Panc1 (cell line): ENCODE data around the gene EPB41L4B. TPM values are rescaled to one million over a fixed set of nuclear protein-coding genes. Genes with fewer than 3 reads are reported as not detected.
"Not testable (repeated sequence)": the region's sequence is repeated elsewhere in the genome, so short reads cannot be mapped to it uniquely, and the experiment has no call there.

Experiments used
- ATAC-seq: fragments of 200-7000 bp; cut with Tn5 transposase; 2 replicates; pipeline ENCODE4 v1.9.1; 2020; ENCODE audit warnings: mild to moderate bottlenecking, moderate library complexity
- BruUV-seq: library from RNA; stranded (reverse); fragments of 400-500 nt; replicated peaks from 2 replicates; lab custom pipeline; 2021; lab: Mats Ljungman, UMichigan
- CTCF ChIA-PET: fragments of 300-600 bp; sonication (Branson Sonifier 250); formaldehyde crosslinking; loops from one replicate; lab custom pipeline; 2022; ENCODE audit warnings: antibody characterized with exemption; lab: Charles Lee
- POLR2A ChIA-PET: fragments of 300-600 bp; sonication (Branson Sonifier 250); formaldehyde crosslinking; loops from one replicate; lab custom pipeline; 2022; ENCODE audit warnings: antibody characterized with exemption; lab: Charles Lee
- DNase-seq: peaks from one replicate; pipeline ENCODE4 v3.0.0-alpha.2; 2010; ENCODE audit warnings: low read depth, low spot score
- H3K27ac ChIP-seq: 2 replicates; pipeline ENCODE4 v1.5.1; 2011; ENCODE audit warnings: mild to moderate bottlenecking, low read length, inconsistent platforms
- H3K27me3 ChIP-seq: fragments of 200-500 bp; sonication (Bioruptor generic); 2 replicates; pipeline ENCODE4 v1.6.0; 2014; ENCODE audit warnings: low read length, inconsistent platforms; ENCODE audit not compliant: control insufficient read depth, insufficient read depth
- H3K36me3 ChIP-seq: fragments of 200-500 bp; sonication (Bioruptor generic); 2 replicates; pipeline ENCODE4 v1.5.1; 2014; ENCODE audit warnings: inconsistent platforms, mild to moderate bottlenecking, low read length, moderate library complexity; ENCODE audit not compliant: control insufficient read depth, insufficient read depth
- H3K4me1 ChIP-seq: 2 replicates; pipeline ENCODE4 v1.5.1; 2011; ENCODE audit warnings: inconsistent platforms, mild to moderate bottlenecking, low read length, moderate library complexity; ENCODE audit not compliant: control insufficient read depth, insufficient read depth
- H3K4me3 ChIP-seq, 2 experiments: 2 replicates each; pipeline ENCODE4 v1.5.1; 2011 to 2012; ENCODE audit warnings: low read depth in 2 of 2, low read length in 2 of 2, mild to moderate bottlenecking in 2 of 2, inconsistent platforms in 1 of 2, moderate library complexity in 1 of 2
- H3K9me3 ChIP-seq: fragments of 200-500 bp; sonication (Bioruptor generic); 2 replicates; pipeline ENCODE4 v1.5.1; 2014; ENCODE audit warnings: low read depth, mild to moderate bottlenecking, inconsistent platforms, low read length, moderate library complexity; ENCODE audit not compliant: control insufficient read depth, insufficient read depth
- CTCF ChIP-seq: fragments of 450-650 bp; IDR thresholded peaks from 2 replicates; pipeline ENCODE4 v1.5.1; 2017; ENCODE audit warnings: mild to moderate bottlenecking
- POLR2AphosphoS5 ChIP-seq: IDR thresholded peaks from 2 replicates; pipeline ENCODE4 v1.6.1; 2012; ENCODE audit warnings: mild to moderate bottlenecking, low read depth, low read length, moderate library complexity
- SIN3A ChIP-seq: IDR thresholded peaks from 2 replicates; pipeline ENCODE4 v1.6.1; 2012; ENCODE audit warnings: low read depth, mild to moderate bottlenecking, low read length, moderate library complexity, borderline replicate concordance; ENCODE audit not compliant: insufficient read depth
- TCF7L2 ChIP-seq: IDR thresholded peaks from 2 replicates; pipeline ENCODE4 v1.6.1; 2011; ENCODE audit warnings: mild to moderate bottlenecking, low read depth, low read length, inconsistent platforms
- in situ Hi-C: cut with HindIII; loops from 2 replicates; pipeline ENCODE4 v1.10.0; 2016; ENCODE audit warnings: low sequenced_read_pairs, low pct_unique_long_range_greater_than_20kb
- intact Hi-C: fragments of 100-400 bp; cut with micrococcal nuclease; formaldehyde crosslinking; loops from one replicate; pipeline ENCODE4 v1.10.0; 2022; ENCODE audit not compliant: unreplicated experiment
- total RNA-seq: library from RNA; stranded (reverse); gene quantifications from one replicate; pipeline ENCODE4 v1.2.1, GENCODE V29; 2021; ENCODE audit not compliant: unreplicated experiment
- TF ChIP-seq, protein P1 (sequence below), 2 experiments: IDR thresholded peaks; 2 replicates each; pipeline ENCODE4 v1.6.1; 2011 to 2012; ENCODE audit warnings: low read depth in 2 of 2, control low read depth in 1 of 2, low read length in 1 of 2, mild to moderate bottlenecking in 1 of 2, moderate library complexity in 1 of 2; ENCODE audit not compliant: insufficient read depth in 1 of 2

The EPB41L4B gene
- total RNA-seq, 1 experiment from 2014 or later, result 27.8 TPM

- Histone ChIP-seq H3K36me3 (no peaks in the 10 kb centered on the region), H3K27ac (no peak overlapping the region), H3K4me1 (no peaks in the 10 kb centered on the region; the same call in 1 of the 2 replicates), H3K4me3 (no peak overlapping the region), H3K9me3 (no peaks in the 10 kb centered on the region), H3K27me3 (no peaks in the 10 kb centered on the region)
- no peak for DNase-seq
- ChIA-PET POLR2A (no interaction called here), CTCF (no interaction called here)
- ATAC-seq, result no peak
- in situ Hi-C loops, result no loop called here
- TF ChIP-seq POLR2AphosphoS5 (no peak), SIN3A (no peak), CTCF (no peak), TCF7L2 (no peak)
- TF ChIP-seq, protein P1, sequence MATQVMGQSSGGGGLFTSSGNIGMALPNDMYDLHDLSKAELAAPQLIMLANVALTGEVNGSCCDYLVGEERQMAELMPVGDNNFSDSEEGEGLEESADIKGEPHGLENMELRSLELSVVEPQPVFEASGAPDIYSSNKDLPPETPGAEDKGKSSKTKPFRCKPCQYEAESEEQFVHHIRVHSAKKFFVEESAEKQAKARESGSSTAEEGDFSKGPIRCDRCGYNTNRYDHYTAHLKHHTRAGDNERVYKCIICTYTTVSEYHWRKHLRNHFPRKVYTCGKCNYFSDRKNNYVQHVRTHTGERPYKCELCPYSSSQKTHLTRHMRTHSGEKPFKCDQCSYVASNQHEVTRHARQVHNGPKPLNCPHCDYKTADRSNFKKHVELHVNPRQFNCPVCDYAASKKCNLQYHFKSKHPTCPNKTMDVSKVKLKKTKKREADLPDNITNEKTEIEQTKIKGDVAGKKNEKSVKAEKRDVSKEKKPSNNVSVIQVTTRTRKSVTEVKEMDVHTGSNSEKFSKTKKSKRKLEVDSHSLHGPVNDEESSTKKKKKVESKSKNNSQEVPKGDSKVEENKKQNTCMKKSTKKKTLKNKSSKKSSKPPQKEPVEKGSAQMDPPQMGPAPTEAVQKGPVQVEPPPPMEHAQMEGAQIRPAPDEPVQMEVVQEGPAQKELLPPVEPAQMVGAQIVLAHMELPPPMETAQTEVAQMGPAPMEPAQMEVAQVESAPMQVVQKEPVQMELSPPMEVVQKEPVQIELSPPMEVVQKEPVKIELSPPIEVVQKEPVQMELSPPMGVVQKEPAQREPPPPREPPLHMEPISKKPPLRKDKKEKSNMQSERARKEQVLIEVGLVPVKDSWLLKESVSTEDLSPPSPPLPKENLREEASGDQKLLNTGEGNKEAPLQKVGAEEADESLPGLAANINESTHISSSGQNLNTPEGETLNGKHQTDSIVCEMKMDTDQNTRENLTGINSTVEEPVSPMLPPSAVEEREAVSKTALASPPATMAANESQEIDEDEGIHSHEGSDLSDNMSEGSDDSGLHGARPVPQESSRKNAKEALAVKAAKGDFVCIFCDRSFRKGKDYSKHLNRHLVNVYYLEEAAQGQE (IDR thresholded peaks at IDR 0.05; ENCODE audit: insufficient read depth in 1 of 2, low read depth in 2 of 2, low read length in 1 of 2), result no peak
- intact Hi-C loops, result no loop called here
- no TSS peak for BruUV-seq
These were observed 20.7 kb upstream of the EPB41L4B start for GRCh38 chr9:109341561-109341960.

DNA sequence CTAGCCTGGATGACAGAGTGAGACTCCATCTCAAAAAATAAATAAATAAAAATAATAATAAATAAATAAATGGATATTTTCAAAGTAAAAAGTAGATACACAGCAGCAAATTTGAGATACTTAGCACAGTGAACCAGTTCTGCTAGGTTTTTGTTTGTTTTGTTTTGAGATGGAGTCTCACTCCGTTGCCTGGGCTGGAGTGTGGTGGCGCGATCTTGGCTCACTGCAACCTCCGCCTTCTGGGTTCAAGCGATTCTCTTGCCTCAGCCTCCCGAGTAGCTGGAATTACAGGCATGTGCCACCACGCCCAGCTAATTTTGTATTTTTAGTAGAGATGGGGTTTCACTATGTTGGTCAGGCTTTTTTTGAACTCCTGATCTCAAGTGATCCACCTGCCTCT, 20.1 kb upstream of the EPB41L4B start:
- in situ Hi-C loops, result not testable (repeated sequence)

DNA sequence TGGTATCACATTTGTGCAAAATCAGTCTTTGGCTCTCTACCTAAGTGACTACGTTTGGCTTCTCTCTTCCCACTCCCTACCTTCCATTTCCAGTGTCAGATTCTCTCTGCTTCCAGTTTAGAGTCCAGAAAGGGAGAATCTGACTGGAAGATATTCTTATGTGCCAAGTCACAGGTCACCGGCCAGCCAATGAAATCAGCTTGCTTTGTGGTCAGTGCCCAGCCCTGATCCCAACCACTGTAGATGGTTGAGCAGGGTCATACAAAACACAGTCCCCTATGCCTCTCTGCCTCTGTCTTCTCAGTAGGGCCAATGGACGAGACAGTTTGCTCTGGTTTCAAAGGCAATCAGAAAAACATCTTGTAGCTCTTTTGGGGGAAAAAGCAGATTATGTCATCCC, 15.6 kb upstream of the EPB41L4B start:
- in situ Hi-C loops (no loop called here), intact Hi-C loops (no loop called here)
- Histone ChIP-seq H3K9me3 (no peaks in the 10 kb centered on the region), H3K27me3 (no peaks in the 10 kb centered on the region), H3K27ac (no peak overlapping the region), H3K4me1 (no peaks in the 10 kb centered on the region), H3K4me3 (no peak overlapping the region), H3K36me3 (no peaks in the 10 kb centered on the region)
- TF ChIP-seq SIN3A, result no peak
- no peak for TF ChIP-seq TCF7L2
- no peak for TF ChIP-seq POLR2AphosphoS5
- TF ChIP-seq, protein P1 (IDR thresholded peaks at IDR 0.05; ENCODE audit: insufficient read depth in 1 of 2, low read depth in 2 of 2, low read length in 1 of 2), result no peak
- no peak for TF ChIP-seq CTCF
- no peak for ATAC-seq
- ChIA-PET CTCF (no interaction called here), POLR2A (no interaction called here)
- no peak for DNase-seq
- BruUV-seq, result no TSS peak

More for the DNA sequence above, 20.1 kb upstream of the EPB41L4B start:
- intact Hi-C loops, H3K4me1 ChIP-seq, BruUV-seq, POLR2A ChIA-PET, H3K9me3 ChIP-seq, DNase-seq, H3K27me3 ChIP-seq, CTCF ChIA-PET, ATAC-seq, H3K27ac ChIP-seq, H3K36me3 ChIP-seq, H3K4me3 ChIP-seq: not testable (repeated sequence)
